ENCODE measurements around the gene CORO7. TPM values are rescaled to one million over a fixed set of nuclear protein-coding genes. Genes with fewer than 3 reads are reported as not detected.

Gene CORO7
- total and polyA plus RNA-seq, 9 of the 15 experiments (the other 6 are each of a cell fraction or from before 2014, with no cell fraction given) = 0.45 to 77.2 (median 18.7) TPM

DNA sequence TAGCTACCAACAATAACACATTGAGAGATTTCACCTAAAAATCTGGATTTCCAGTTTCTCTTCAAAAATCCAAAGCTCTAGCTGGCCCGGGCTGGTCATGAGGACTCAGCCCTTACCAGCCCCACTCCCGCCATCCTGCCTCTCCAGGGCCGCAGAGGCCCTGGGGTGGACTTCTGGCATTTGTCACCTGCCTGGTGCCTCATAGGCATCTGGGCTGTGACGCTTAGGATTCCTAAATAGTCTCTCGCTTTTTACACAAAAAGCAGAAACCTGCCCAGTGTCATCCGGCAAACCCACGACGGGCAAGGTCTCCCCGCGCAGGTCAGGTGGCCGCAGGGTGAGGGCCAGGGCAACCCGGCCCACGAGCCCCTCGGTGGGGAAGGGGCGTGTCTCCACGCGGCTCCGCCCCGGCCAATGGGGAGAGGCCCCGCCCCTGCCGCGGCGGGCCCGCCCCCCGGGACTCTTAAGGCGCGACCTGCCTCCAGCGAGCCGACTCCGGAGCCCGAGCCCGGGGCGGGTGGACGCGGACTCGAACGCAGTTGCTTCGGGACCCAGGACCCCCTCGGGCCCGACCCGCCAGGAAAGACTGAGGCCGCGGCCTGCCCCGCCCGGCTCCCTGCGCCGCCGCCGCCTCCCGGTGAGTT lies 44.9 kb downstream of the CORO7 start, which contains the start of gene VASN (continued):
- TF ChIP-seq GTF2F1 (IDR thresholded peaks at IDR 0.05; ENCODE audit: low read depth, low read length) (no peak), HDAC1 (IDR thresholded peaks at IDR 0.05) (0 out of 4 replicates have a peak, but pooled peaks of 1 of the 2 experiments have one; percentile 30), EHMT2 (IDR thresholded peaks at IDR 0.05) (no peak), SMARCE1 (IDR thresholded peaks at IDR 0.05) (no peak), MXI1 (IDR thresholded peaks at IDR 0.05; ENCODE audit: low read depth, low read length) (no peak), JUNB (CRISPR knock-in tag; conservative IDR thresholded peaks at IDR 0.05) (no peak), ZNF311 (CRISPR knock-in tag; IDR thresholded peaks at IDR 0.05) (no peak), GTF2A2 (tag; IDR thresholded peaks at IDR 0.05) (no peak), MEF2D (tag; conservative IDR thresholded peaks at IDR 0.05; ENCODE audit: low read depth) (no peak), PURB (CRISPR knock-in tag; IDR thresholded peaks at IDR 0.05; ENCODE audit: low read depth) (no peak), ZNF75A (CRISPR knock-in tag; IDR thresholded peaks at IDR 0.05) (no peak), HCFC1 (IDR thresholded peaks at IDR 0.05; ENCODE audit: low read depth, low read length) (no peak), RBM39 (optimal IDR thresholded peaks at IDR 0.05; ENCODE audit: low read depth, low read length) (no peak), SMARCC2 (IDR thresholded peaks at IDR 0.05; ENCODE audit: low read depth) (no peak), CBX1 (IDR thresholded peaks at IDR 0.05; ENCODE audit: low read depth) (peak; percentile 56; the same call in 1 of the 2 replicates)
- TF ChIP-seq, protein P1, sequence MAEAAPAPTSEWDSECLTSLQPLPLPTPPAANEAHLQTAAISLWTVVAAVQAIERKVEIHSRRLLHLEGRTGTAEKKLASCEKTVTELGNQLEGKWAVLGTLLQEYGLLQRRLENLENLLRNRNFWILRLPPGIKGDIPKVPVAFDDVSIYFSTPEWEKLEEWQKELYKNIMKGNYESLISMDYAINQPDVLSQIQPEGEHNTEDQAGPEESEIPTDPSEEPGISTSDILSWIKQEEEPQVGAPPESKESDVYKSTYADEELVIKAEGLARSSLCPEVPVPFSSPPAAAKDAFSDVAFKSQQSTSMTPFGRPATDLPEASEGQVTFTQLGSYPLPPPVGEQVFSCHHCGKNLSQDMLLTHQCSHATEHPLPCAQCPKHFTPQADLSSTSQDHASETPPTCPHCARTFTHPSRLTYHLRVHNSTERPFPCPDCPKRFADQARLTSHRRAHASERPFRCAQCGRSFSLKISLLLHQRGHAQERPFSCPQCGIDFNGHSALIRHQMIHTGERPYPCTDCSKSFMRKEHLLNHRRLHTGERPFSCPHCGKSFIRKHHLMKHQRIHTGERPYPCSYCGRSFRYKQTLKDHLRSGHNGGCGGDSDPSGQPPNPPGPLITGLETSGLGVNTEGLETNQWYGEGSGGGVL (CRISPR knock-in tag; IDR thresholded peaks at IDR 0.05) = no peak
- TF ChIP-seq, protein P2, sequence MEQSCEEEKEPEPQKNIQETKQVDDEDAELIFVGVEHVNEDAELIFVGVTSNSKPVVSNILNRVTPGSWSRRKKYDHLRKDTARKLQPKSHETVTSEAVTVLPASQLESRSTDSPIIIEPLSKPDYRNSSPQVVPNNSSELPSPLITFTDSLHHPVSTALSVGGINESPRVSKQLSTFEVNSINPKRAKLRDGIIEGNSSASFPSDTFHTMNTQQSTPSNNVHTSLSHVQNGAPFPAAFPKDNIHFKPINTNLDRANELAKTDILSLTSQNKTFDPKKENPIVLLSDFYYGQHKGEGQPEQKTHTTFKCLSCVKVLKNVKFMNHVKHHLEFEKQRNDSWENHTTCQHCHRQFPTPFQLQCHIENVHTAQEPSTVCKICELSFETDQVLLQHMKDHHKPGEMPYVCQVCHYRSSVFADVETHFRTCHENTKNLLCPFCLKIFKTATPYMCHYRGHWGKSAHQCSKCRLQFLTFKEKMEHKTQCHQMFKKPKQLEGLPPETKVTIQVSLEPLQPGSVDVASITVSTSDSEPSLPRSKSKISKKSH (CRISPR knock-in tag; IDR thresholded peaks at IDR 0.05) = no peak
- TF ChIP-seq, protein P3, sequence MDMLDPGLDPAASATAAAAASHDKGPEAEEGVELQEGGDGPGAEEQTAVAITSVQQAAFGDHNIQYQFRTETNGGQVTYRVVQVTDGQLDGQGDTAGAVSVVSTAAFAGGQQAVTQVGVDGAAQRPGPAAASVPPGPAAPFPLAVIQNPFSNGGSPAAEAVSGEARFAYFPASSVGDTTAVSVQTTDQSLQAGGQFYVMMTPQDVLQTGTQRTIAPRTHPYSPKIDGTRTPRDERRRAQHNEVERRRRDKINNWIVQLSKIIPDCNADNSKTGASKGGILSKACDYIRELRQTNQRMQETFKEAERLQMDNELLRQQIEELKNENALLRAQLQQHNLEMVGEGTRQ (CRISPR knock-in tag; IDR thresholded peaks at IDR 0.05) = peak; percentile 25; the same call in 1 of the 2 replicates
- TF ChIP-seq, protein P4, sequence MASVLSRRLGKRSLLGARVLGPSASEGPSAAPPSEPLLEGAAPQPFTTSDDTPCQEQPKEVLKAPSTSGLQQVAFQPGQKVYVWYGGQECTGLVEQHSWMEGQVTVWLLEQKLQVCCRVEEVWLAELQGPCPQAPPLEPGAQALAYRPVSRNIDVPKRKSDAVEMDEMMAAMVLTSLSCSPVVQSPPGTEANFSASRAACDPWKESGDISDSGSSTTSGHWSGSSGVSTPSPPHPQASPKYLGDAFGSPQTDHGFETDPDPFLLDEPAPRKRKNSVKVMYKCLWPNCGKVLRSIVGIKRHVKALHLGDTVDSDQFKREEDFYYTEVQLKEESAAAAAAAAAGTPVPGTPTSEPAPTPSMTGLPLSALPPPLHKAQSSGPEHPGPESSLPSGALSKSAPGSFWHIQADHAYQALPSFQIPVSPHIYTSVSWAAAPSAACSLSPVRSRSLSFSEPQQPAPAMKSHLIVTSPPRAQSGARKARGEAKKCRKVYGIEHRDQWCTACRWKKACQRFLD (CRISPR knock-in tag; IDR thresholded peaks at IDR 0.05) = no peak

All from K562 (cell line).